Fibroblast of gingiva (primary cell): ENCODE data around the gene ITLN2.
"Not testable (repeated sequence)": the region's sequence is repeated elsewhere in the genome, so short reads cannot be mapped to it uniquely, and the experiment has no call there.

Source experiments
- DNase-seq: peaks from one replicate; pipeline ENCODE4 v3.0.0-alpha.2; 2011; ENCODE audit warnings: low read depth

ITLN2 gene

DNA sequence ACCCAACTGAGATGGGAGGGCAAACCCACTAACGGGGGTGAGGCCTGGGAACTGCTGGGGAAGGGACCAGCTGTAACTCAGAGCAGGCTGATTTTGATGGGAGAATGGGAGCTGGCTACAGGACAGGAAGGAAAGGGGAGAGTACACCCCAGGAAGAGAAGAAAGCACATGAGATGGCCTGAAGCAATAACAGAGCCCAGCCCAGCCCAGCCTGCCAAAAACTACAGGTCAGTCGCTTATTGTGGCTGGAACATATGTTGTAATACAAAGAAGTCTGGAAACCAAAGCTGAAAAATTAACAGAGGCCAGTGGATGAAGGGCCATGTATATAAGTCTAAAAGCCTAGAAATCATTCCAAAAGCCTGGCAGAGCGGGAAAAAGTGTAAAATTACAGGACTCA, 1.6 kb downstream of the ITLN2 start:
- peak; percentile 29 for DNase-seq

DNA sequence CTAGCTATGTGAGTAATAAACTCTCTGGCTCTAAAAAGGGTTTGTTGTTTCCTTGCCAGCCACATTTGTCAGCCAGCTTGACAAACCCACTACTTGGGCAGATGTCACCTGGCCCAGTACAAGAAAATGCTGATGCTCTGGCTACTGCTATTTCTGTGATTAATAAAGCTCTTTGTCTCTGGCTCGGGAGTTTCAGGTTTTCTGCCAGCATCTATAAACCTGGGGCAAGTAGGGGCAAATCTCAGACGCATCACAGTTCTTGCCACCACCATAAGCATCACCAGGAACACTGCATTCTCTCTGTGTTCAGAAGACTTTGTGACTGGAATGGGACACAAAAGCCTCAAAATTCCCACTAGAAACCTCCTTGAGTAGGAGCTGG, 2.5 kb downstream of the ITLN2 start:
- DNase-seq, result no peak

DNA sequence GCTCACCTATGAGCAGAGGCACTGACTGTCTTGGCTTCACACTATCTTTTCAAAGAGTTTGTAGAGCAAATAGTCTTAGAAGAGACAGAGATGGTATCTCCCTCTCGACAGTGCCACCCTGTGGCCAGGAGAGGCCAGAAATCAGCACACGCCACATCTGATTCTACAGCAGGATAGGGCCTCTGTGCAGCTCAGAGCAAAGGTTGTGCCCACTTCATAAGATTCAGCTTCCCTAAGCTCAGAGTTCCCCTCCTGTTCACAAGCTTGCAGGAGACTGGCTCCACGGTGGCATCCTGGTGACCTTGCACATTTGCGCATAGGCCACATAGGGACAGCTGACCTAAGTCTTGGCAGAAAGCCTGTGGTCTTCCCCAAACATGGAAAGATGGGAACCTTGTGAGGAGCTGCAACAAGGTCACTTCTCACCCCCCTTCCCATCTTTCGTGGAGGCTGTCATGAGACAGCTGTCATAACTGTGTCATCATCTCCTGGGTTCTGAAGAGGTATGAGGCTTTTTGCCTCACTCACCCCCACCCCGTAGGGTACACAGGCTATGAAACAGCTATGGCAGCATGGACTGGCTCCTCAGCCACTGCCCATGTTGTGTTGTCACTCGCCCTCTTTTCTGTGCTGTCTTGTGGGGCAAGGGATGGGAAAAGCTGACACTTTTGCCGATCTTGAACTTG, 3.0 kb downstream of the ITLN2 start:
- peak; percentile 8 for DNase-seq

DNA sequence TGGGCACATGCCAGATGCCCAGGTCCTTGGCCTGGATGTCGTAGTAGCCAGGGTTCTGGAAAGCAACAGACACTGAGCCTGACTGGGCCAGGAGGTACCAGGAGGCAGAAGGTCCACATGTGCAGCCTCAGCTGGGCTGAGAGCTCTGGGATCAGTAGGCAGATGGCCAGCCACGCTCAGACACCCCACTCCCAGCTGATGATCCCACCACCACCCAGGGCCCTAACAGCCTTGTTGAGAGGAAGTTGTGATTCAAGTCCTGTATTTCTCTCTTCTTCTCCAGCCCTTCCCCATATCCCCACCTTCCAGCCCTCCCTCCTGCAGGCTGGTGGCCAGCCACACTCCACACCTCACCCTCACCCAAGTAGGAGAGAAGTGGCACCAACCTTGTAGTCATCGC, 4.0 kb downstream of the ITLN2 start:
- DNase-seq, result no peak

DNA sequence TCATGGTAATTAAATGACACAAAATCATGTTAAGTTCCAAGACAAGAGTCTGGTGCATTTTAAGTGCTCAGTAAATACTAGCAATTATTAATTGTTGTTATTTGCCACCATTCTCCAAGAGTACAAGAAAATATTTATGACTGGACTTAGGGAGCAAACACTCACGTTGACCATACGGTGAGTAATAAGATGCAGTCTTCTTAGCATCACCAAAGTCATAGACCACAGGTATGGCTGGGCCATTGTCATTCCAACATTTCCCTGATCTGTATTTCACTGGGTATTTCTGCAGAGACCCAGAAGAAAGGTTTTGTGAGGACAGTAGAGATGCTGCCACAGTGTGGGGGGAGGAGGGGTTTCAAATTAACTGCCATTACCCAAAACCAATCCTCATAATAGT, 4.7 kb downstream of the ITLN2 start:
- DNase-seq, result no peak

DNA sequence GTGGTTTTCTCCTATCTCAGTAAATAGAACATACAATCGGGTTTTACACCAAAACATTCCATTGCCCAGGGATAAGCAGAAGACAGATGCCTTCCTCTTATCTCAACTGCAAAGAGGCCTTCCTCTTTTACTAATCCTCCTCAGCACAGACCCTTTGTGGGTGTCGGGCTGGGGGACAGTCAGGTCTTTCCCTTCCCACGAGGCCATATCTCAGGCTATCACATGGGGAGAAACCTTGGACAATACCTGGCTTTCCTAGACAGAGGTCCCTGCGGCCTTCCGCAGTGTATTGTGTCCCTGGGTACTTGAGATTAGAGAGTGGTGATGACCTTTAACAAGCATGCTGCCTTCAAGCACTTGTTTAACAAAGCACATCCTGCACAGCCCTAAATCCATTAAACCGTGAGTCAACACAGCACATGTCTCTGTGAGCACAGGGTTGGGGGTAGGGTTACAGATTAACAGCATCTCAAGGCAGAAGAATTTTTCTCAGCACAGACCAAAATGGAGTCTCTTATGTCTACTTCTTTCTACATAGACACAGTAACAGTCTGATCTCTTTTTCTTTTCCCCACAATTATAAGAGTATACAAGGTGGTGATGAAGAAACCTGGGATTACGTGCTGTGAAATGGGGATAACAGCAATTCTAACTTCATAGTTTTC, 5.3 kb downstream of the ITLN2 start:
- DNase-seq, result not testable (repeated sequence)

DNA sequence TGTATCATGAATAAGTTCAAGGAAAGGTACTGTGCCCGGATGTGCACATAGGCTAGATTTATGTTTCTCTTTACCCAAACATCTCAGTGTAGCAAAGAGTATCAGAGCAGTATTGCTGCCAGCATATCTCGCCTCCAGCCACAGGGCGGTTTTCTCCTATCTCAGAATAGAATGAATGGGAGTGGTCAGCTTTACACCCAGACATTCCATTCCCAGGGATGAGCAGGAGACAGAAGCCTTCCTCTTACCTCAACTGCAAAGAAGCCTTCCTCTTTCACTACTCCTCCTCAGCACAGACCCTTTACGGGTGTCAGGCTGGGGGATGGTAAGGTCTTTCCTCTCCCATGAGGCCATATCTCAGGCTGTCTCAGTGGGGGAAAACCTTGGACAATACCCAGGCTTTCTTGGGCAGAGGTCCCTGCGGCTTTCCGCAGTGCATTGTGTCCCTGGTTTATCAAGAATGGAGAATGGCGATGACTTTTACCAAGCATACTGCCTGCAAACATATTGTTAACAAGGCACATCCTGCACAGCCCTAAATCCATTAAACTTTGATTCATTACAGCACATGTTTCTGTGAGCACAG, 7.3 kb downstream of the ITLN2 start:
- not testable (repeated sequence) for DNase-seq

DNA sequence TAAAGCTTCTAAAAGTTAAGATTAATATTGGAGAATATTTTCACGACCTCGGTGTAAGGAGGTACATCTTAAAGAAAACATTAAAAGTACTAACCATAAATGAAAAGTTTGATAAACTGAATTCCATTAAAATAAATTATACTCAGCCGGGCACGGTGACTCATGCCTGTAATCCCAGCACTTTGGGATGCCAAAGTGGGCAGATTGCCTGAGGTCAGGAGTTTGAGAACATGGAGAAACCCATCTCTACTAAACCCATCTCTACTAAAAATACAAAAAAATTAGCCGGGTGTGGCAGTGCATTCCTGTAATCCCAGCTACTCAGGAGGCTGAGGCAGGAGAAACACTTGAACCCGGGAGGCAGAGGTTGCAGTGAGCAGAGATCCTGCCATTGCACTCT, 8.7 kb downstream of the ITLN2 start:
- not testable (repeated sequence) for DNase-seq

DNA sequence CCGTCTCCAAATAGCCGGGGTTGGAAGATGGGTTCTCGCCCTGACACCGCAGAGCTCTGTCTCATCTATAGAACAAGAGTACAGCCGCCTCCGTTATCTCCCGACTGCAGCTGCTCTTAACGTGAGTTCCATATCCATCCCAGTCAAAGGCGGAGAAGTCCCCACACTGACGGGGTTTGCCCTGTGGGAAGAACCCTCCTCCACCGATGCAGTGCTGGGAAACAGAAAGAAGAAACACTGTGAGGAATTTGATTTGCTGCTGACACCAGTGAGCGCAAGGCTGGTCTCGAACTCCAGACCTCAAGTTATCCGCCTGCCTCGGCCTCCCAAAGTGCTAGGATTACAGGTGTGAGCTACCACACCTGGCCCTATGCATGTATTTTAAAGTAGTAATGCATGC, 9.5 kb downstream of the ITLN2 start:
- no peak for DNase-seq

DNA sequence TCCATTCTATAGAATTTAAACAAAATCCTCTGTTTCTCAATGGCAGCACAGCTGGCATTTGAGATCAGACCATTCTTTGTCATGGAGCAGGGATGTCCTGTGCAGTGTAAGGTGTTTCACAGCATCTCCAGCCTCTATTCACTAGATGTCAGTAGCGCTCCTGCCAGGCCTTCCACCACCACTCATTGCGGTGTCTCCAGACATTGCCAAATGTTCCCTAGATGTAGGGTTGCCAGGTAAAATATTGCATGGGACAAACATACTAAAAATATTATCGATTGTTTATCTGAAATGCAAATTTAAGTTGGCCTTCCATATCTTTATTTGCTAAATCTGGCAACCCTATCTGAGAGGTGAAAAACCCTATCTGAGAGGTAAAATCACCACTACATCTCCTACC, 11.7 kb downstream of the ITLN2 start:
- no peak for DNase-seq

DNA sequence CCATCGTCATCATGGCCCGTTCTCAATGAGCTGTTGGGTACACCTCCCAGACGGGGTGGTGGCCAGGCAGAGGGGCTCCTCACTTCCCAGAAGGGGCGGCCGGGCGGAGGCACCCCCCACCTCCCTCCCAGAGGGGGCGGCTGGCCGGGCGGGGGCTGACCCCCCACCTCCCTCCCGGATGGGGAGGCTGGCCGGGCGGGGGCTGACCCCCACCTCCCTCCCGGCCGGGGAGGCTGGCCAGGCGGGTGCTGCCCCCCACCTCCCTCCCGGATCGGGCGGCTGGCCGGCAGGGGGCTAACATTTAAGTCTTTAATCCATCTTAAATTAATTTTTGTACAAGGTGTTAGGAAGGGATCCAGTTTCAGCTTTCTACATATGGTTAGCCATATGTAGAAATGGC, 17.9 kb downstream of the ITLN2 start:
- DNase-seq, result not testable (repeated sequence)

DNA sequence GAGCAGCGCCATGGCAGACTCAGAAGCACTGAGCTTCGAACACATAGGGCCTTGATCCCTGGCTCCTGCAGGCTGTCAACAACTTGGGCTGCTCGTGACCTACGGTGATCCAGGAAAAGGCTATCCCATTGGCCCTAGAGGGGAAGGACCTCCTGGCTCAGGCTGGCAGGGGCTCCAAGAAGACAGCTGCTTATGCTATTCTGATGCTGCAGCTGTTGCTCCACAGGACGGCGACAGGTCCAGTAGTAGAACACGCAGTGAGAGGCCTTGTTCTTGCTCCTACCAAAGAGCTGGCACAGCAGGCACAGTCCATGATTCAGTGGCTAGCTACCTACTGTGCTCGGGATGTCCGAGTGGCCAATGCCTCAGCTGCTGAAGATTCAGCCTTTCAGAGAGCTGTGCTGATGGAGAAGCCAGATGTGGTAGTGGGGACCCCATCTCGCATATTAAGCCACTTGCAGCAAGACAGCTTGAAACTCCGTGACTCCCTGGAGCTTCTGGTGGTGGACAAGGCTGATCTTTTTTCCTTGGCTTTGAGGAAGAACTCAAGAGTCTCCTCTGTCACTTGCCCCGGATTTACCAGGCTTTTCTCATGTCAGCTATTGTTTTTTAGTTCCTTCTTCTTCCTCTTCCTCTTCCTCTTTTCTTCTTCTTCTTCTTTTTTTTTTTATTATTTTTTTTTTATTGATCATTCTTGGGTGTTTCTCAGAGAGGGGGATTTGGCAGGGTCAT, 18.9 kb downstream of the ITLN2 start:
- no peak for DNase-seq

DNA sequence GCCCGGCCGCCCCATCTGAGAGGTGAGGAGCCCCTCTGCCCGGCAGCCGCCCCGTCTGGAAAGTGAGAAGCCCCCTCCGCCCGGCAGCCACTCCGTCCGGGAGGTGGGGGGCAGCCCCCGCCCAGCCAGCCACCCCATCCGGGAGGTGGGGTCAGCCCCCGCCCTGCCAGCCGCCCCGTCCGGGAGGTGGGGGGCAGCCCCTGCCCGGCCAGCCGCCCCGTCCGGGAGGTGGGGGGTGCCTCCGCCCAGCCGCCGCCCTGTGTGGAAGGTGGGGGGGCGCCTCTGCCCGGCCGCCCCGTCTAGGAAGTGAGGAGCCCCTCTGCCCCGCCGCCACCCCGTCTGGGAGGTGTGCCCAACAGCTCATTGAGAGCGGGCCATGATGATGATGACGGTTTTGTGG, 21.3 kb downstream of the ITLN2 start:
- not testable (repeated sequence) for DNase-seq

DNA sequence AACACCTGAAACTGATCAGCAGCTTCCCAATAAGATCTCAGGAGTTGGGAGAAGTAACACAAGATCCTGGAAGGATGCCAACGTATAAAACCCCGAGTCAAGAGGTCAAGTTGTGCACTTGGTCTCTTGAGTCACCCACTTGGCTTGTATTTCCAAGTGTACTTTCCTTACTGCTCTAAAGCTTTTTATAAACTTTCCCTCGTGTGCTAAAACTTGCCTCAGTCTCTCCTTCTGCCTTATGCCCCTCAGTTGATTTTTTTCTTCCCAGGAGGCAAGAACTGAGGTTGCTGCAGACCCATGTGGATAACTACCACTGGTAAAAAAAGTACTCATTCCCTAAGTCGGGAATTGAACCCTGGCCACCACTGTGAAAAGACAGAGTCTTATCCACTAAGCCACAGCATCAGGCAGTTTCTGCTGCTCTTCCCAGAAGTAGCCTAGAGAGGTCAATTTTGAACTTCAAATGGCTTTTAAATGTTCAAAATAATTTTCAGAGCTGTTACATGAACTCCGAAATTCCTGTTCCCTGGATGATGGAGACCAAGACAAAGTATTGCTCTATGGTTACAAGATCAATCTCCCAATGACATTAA, 28.9 kb downstream of the ITLN2 start:
- no peak for DNase-seq

DNA sequence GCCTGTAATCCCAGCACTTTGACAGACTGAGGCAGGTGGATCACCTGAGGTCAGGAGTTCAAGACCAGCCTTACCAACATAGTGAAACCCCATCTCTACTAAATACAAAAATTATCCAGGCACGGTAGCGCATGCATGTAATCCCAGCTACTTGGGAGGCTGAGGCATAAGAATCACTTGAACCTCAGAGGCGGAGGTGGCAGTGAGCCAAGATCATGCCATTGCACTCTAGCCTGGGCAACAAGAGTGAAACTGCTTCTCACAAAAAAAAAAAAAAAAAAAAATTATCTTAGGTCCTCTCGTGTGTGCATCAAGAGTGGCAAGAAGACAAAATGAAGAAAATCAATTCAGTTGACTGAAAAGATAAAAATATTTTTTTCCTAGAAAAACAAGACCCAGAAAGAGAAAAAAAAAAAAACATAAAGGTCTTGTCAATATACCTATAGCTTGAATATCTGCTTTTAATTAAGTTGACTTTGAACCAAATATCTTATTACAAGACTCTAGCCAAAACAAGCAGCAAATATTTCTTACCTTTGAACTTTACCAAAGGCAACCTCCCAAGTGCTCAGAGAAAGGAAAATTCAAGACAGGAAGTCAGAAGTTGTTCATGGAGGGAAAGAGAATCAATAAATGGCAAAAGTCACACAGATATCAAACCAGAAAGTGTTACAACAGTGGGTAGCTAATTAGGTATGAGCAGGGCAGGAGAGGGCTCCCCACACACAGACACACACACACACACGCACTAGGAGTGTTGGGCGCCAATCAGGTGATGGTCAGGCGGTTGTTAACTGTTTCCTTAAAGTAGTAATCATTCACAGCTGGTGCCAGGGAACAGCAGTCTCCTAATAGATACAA, 29.6 kb downstream of the ITLN2 start:
- no peak for DNase-seq

DNA sequence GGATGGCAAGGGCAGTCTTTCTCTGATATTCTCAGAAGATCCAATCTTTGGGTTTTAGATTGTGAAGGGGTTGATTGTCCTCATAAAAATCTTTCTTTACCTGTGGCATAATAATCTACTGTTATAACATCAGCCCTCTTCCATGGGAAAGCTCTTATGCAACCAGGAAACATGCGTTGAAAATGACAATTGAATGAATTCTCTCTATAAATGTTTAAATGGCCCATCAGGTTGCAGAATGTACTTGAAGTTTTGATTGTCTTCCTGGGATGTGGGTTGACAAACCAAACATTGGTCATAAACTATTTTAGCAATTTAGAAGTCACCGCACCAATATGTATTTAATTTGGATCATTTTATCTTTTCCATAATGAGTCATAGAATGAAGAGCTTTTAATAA, 37.9 kb downstream of the ITLN2 start:
- no peak for DNase-seq

DNA sequence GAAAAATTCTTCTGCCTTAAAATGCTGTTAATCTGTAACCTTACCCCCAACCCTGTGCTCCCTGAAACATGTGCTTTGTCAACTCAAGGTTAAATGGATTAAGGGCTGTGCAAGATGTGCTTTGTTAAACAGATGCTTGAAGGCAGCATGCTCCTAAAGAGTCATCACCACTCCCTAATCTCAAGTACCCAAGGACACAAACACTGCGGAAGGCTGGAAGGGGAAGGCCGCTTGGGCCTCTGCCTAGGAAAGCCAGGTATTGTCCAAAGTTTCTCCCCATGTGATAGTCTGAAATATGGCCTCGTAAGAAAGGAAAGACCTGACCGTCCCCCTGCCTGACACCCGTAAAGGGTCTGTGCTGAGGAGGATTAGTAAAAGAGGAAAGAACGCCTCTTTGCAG, 41.4 kb downstream of the ITLN2 start:
- not testable (repeated sequence) for DNase-seq

DNA sequence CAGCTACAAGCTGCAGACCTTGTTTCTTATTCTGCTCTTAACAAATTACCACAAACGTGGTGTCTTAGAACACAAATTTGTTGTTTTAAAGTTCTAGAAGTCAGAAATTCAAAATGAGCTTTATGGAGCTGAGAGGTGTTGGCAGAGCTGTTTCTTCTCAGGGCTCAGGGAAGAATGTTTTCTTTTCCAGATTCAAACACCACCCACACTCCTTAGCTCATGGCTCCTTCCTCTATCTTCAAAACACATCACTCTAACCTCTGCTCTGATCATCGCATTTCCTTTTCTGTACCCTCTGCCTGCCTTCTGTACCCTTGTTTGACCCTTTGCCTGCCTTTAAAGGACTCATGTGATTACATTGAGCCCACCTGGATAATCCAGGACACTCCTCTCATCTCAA, 42.7 kb downstream of the ITLN2 start:
- no peak for DNase-seq

DNA sequence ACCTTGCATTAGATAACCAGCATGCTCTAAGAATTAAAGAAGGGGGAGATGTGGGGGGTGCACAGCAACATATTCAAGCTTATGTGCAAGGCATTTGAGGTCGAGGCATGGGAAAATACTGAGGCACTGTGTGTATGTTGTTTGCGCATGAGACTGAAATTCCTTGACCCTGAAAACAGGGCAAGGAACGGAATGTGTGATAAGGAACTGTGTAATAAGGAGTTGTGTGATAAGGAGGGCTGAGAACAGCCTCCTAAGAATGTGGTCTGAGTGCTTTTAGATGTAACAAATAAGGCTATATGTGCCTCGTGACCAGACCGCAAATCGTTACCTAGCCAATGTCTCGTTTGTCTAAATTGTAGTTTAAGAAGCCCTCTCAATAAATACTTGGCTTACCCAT, 43.2 kb downstream of the ITLN2 start:
- DNase-seq, result no peak

DNA sequence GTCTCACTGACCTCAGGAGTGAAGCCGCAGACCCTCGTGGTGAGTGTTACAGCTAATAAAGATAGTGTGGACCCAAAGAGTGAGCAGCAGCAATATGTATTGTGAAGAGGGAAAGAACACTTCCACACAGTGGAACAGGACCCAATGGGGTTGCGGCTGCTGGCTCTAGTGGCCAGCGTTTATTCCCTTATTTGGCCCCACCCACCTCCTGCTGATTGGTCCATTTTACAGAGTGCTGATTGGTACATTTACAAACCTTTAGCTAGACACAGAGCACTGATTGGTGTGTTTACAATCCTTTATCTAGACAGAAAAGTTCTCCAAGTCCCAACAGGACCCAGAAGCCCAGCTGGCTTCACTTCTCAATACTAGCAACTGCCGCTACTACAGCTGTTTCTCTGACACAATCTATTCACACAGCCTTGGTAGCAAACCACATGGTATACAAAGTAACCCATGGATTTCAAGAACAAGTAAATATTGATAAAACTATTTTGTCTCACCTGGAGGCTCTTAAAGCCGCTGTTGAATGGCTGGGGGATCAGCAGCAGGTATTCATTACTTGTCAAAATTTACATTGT, 44.3 kb downstream of the ITLN2 start:
- no peak for DNase-seq

DNA sequence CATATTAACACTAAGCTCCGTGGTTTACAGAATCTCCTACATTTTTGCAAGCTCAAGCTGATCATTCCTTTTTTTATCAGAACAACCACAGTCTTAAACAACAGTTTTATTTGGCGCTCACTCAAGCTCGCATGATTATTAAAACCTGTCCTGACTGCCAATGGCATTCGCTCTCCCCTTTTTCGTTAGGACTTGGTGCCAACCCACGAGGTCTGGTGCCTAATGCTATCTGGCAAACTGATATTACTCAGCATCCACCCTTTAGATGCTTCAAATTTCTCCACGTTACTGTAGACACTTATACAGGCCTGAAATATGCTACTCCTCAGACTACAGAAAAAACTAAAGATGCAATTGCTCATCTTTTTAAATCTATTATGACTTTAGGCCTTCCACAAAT, 46.6 kb downstream of the ITLN2 start:
- no peak for DNase-seq
